KOPT-K1 (cell line): ENCODE measurements around the gene B9D1.

Experiments used
- H3K27ac ChIP-seq: fragments of 200-600 bp; sonication (generic); 2 replicates; pipeline ENCODE4 v1.5.1; 2016; ENCODE audit warnings: antibody characterized with exemption, mild to moderate bottlenecking, low read depth, low read length; ENCODE audit not compliant: poor library complexity, severe bottlenecking
- H3K36me3 ChIP-seq: fragments of 200-600 bp; sonication (generic); 2 replicates; pipeline ENCODE4 v1.5.1; 2017; ENCODE audit warnings: antibody characterized with exemption, mild to moderate bottlenecking, low read length, moderate library complexity; ENCODE audit not compliant: insufficient read depth
- H3K9me3 ChIP-seq: fragments of 200-600 bp; sonication (generic); 2 replicates; pipeline ENCODE4 v1.5.1; 2017; ENCODE audit warnings: antibody characterized with exemption, low read length, mild to moderate bottlenecking; ENCODE audit not compliant: insufficient read depth, poor library complexity, severe bottlenecking

Gene B9D1

DNA sequence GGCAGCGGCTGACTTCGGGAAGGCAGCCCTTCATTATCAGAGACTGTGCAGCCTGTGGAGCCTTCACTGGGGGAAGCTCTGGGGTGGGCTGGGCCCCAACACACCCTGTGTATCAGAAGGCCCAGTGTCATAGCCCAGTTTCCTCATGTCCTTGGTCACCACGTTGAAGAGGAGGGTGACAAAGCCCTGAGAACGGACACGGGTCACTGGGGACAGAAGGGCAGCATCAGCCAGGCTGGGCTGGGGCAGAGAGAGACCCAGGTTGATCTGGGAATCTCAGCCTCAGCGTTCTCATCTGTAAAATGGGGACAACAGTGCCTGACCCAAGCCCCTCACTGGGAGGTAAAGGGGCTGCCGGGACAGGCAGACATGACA, 19.3 kb downstream of the B9D1 start:
- Histone ChIP-seq H3K36me3 (no peaks in the 10 kb centered on the region), H3K27ac (no peak overlapping the region), H3K9me3 (no peaks in the 10 kb centered on the region)

DNA sequence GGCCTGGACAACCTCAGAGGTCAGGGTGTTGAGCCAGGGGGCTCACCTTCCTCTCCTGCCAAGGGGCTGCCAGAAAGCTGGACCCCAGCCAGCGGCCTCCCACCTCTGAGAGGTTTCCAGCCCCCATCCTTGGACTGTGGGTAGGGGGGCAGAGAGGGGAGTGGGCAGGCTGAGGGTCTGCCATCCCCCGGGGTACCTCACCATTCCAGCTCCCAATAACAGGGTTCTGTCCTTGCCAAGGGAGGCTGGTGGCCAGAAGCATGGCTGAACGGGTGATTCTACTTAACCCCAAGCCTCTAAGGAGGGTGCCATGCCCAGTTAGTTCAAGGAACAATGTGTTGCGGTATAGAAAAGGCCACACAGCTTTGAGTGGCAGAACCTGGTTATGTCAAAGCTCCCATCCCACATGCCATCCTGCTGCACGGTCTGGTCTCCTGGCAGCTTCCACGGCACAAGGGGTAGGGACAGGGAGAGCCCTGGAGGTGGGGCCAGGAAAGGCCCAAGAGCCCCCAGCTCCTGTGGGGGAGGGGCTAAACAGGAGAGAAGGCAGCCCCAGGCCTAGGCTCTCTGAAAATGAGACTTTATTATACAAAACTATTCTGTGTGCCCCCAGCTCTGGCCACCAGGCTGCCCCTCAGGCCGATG, 19.8 kb downstream of the B9D1 start:
- H3K27ac ChIP-seq = no peak overlapping the region
- no peaks in the 10 kb centered on the region for H3K36me3 ChIP-seq

DNA sequence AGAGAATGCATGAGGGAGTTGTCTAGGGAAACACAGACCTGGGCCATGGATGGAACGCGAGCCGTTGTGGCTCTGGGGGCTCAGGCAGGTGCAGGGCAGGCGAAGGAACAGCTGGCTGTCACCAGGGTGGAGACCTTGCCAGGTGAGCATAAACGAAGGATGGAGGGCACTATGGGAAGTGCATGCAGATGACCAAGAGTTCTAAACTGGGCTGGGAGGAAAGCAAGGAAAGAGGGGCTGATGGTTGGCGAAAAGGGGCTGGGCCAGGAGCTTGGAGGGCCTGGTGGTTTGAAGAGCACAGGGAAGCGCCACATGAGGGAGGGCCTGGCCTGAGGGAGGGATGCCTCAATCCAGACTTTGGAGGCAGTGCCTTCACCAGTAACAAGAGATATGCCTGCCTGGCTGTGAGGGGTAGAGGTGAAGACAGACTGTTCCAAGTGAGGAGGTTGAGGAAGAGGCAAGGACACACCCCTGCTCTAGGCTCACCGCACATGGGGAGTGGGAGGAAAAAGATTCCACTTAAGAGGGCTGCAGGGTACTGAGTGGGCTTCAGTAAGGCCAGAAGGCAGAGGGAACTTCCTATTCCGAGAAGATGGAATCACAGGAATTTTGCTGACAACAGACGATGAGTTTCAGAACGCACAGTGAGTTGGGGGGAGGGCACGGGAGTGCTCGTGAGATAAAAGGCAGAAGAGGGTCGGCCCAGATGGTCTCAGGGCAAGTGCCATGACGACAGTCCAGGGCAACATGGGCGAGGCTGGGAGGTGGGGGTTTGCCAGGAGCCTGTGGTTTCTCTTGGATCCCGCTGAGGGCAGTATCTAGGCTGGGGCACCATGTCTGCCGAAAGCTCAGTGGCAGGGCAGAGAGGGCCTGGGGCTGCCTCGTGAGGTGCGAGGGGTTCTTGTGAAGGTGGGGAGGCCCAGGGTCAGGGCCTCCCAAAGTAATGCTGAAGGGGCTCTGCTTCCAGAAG, 20.6 kb downstream of the B9D1 start:
- Histone ChIP-seq H3K27ac (no peak overlapping the region), H3K9me3 (no peaks in the 10 kb centered on the region), H3K36me3 (no peaks in the 10 kb centered on the region)

More for the DNA sequence above, 19.8 kb downstream of the B9D1 start:
- H3K9me3 ChIP-seq = no peaks in the 10 kb centered on the region

DNA sequence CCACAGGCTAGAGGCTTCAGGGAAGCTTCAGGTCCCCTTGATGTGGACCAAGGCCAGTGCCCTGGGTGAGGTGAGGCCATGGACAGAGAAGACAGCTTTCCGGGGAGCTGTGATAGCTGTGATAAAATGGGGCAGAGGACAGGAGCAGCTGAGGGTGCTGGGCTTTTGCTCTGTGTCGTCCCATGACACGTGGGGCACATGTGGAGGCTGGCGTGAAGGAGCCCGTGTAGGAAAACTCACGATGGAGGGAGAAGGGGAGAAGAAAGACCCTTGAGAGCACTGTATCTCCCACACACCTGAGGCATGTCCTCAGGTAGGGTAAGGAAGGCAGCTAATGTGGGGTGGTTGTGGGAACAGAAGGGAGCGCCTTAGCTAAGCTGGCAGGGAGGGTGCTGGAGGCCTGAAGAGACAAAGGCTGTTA, 21.3 kb downstream of the B9D1 start:
- no peaks in the 10 kb centered on the region for H3K9me3 ChIP-seq
- no peaks in the 10 kb centered on the region for H3K36me3 ChIP-seq
- H3K27ac ChIP-seq = no peak overlapping the region

DNA sequence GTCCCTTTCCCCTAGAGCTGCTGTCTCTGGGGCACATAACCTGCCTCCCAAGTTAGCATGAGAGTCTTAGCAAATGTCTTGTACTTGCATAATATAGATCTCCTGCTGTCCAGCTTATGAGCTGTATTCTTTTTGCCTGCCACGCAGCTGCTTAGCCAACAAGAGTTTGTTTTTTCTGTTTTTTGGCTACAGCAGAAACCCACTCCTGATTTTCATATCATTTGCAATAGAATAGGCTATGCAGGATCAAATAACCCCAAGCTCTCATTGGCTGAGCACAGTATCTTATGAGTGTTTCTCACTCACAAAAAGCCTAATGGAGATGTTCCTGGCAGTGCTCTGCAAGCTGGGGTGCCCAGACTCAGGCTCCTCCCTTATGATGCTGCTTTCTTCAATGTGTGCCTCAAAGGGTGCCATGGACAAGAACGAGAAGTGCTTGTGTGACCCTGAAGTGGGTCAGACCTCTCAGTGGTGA, 23.1 kb downstream of the B9D1 start:
- Histone ChIP-seq H3K36me3 (no peaks in the 10 kb centered on the region), H3K9me3 (no peaks in the 10 kb centered on the region), H3K27ac (no peak overlapping the region)

DNA sequence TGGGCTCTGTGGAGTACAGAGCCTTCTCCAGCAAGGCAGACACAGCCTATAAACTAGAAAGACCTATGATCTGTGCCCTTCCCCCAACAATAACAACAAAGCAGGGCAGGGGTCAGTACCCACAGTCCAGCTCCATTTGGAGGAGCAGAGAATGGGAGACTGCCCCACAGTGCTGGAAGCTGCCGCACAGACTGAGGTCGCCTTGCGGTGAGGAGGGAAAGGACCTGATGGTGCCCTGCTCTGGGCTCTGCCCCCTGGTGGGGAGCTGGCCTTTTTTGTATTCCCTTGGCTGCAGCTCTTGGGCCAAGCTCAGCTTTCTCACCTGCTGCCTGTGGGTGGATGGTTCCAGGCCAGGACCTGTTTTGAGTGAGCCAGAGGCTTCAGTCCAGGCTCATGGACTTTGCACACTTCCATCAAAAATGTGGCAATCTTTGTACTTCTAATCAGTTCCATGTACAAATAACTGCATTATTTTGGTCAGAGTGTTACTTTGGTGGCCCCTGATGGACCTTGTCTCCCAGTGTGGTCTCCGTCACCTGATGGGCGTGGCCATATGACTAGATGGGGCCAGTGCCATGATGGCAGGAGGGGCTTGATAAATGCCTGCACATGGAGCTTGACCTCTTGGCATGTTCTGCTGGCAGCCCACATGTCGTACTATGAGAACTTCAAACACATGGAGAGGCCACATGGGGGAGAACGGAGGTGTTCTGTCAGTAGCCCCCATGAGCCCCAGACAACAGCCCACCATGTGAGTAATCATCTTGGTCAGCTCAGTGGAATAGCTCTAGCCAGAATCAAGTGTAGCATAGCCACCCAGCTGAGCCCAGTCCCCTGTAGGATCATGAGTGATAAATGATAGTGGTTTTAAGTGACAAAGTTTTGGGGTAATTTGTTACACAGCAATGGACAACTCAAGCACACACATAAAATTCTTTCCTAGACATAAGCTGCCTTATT, 24.2 kb downstream of the B9D1 start:
- no peaks in the 10 kb centered on the region for H3K36me3 ChIP-seq
- H3K27ac ChIP-seq = no peak overlapping the region
- no peaks in the 10 kb centered on the region for H3K9me3 ChIP-seq

DNA sequence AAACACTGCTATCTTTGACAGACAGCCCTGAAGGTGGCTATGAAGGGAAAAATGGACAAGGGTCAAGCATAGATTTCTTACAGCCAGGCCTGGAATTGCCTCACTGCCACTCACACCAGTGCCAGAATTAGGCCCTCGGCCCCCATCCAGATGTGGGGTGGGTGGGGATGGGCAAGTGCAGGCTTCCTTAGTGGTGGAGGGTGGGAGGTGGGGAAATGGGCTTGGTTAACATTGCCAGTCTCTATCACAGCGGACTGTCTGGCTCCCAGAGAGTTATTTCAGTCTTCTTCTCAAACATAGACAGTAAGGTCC, 24.9 kb downstream of the B9D1 start:
- H3K9me3 ChIP-seq = no peaks in the 10 kb centered on the region
- H3K27ac ChIP-seq = no peak overlapping the region
- H3K36me3 ChIP-seq = no peaks in the 10 kb centered on the region

DNA sequence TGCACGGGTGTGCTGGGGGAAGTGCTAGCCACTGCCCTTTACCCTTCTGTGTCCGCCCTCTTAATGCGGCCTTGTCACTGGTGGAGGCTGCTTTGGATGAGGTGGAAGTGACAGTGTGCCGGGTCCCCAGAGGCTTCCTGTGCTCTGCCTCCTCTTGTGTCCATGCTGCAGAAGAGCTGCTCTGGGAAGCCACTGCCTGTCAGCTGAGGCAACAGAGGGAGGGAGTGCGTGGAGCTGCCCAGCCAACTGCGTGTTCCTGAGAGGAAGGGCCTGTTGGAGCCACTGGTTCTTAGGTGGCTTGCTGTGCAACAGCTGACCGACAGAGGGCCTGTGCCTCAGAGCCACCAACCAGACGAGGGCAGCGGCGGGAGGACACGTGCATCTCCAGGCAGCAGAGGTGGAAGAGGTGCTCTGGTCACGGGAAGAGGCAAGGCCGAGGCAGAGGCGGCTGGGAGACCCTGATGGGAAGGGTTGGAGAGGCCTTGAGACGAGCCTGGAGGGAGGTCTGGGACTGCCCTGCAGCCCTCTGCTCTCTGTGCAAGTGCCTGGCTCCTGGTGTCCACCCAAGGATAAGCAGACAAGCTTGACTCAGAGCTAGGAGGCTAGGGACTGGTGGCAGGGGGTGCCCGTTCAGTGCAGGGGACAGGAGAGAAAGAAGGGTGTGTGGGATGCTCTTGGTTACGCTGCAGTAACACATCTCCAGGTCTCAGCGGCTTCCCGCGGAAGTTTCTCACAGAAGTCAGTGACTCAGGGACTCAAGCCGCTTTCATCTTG, 25.4 kb downstream of the B9D1 start:
- H3K36me3 ChIP-seq = no peaks in the 10 kb centered on the region
- no peak overlapping the region for H3K27ac ChIP-seq

DNA sequence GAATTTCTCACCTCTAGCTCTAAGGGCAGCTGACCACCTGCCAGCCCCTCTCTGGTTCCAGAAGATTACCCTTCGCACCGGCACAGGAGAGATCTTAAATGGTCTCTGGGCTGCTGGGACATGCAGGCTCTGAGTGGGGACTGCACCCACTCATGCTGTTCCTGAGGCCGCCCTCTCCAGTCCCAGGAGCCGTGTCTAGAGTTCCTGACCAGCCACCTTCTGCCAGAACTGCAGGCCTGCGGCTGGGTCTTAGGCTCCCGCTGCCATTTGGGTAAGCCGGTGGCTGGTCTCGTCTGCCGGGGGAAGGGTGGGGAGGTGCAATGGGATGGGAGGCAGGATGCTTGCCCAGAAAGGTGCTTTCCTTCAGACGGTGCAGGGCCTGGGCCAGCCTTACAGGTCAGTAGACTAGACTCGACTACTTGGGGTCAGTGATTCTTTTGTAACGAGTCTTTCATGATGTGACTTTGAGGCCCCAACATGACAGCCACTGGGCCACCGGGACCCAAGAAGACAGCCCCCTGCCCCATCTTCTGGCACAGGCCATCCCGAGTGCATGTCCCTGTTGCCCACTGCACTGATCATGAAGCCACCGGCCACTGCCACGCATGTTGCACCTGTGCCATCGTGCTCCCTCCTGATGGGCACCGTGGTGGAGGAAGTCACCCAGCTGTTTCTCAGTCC, 26.4 kb downstream of the B9D1 start:
- Histone ChIP-seq H3K27ac (no peak overlapping the region), H3K9me3 (no peaks in the 10 kb centered on the region), H3K36me3 (no peaks in the 10 kb centered on the region)

More for the DNA sequence above, 25.4 kb downstream of the B9D1 start:
- H3K9me3 ChIP-seq = no peaks in the 10 kb centered on the region

DNA sequence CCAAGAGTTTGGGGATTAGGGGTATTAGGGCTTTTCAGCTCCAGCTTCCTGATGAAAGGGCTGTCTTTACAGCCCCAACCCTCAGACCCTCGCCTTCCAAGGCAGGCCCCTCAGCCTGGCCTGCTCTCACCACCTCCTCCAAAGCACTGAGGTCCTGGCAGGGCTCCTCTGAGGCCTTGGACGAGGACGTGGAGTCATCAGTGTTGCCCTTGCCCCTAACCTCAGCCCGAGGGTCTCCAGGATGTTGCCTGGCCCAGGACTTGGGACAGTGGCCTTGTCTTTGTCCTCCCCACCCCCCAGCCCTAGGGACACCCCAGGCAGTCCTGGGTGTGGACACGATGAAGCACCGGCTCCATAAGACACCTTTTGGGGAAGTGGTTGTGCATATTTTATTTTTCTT, 28.2 kb downstream of the B9D1 start:
- Histone ChIP-seq H3K9me3 (no peaks in the 10 kb centered on the region), H3K36me3 (no peaks in the 10 kb centered on the region), H3K27ac (no peak overlapping the region)

DNA sequence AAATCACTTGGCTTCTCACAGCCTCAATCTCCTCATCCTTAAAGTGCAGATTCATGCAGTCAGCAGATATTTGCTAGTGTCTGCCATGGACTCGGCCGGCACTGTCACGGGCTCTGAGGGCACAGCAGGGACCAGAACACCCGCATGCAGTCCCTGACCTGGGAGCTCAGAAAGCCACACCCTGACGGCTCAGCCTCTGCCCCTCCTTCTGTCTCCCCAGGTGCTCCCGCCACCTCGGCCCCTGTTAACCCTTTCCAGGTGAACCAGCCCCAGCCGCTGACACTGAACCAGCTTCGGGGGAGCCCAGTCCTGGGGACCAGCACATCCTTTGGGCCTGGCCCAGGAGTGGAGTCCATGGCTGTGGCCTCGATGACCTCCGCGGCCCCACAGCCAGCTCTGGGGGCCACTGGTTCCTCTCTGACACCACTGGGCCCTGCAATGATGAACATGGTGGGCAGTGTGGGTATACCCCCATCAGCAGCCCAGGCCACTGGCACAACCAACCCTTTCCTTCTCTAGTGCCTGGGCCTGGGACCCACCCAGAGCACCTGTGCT, 28.7 kb downstream of the B9D1 start:
- H3K9me3 ChIP-seq = no peaks in the 10 kb centered on the region
- no peak overlapping the region for H3K27ac ChIP-seq
- H3K36me3 ChIP-seq = no peaks in the 10 kb centered on the region

DNA sequence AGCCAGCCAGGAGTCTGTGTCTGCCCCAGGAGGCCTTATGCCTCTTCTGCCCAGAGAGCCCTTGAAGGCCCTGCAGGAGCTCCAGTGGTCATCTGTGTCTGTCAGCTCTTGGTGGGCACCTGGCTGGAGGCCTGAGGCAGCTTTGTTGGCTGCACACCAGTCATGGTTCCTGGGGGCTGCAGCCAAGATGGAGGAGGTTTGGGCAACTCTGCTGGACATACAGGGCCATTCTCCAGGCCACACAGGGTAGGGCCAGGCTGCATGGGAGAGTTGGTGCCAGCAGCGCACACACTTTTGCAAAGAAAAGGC, 29.4 kb downstream of the B9D1 start:
- Histone ChIP-seq H3K9me3 (no peaks in the 10 kb centered on the region), H3K36me3 (no peaks in the 10 kb centered on the region), H3K27ac (no peak overlapping the region)

DNA sequence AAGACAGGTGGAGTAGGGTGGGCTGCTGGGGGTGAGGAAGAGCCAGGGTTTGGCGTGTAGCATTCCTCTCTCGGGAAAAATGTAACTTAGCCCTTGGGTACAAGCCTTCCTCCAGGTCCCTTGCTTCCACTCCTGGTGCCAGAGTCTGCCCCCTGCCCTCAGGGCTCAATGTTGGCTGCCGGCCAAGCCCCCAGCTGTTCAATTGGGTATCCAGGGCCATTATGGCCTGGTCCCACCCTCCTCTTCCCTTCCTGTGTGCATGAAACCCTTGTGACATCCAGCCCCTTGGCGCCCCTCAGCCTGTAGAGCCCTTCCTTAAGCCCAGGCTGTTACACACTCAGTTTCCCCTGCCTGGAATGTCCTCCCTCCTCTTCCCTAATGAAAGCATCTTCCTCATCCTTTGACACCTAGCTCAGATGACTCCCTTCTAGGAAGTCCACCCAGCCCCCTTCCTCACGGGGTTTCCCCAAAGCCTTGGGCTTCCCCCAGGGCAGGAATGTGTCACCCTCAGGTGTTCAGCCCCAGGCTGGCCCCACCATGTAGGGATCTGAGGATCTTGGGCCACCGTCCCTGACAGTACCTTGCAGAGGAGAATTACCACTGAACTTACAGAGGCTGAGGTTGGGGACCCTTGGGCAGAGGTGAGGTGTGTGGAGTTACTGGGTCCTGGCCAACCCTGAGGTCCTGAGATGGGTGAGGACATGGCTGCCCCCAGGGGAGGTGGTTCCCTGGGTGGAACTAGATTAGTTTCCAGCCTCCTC, 30.0 kb downstream of the B9D1 start:
- Histone ChIP-seq H3K9me3 (no peaks in the 10 kb centered on the region), H3K27ac (no peak overlapping the region), H3K36me3 (no peaks in the 10 kb centered on the region)
